ENCODE results near the gene IL17F. TPM values are rescaled to one million over a fixed set of nuclear protein-coding genes. Genes with fewer than 3 reads are reported as not detected.

IL17F gene
- total and polyA plus RNA-seq, 8 donors: not detected

- Histone ChIP-seq H3K4me1 (no peaks in the 10 kb centered on the region), H3K36me3 (no peaks in the 10 kb centered on the region), H3K27ac (no peak overlapping the region), H3K4me3 (no peak overlapping the region), H3K9me3 (no peaks in the 10 kb centered on the region), H3K27me3 (no peaks in the 10 kb centered on the region)
- TF ChIP-seq EP300 (IDR thresholded peaks at IDR 0.05) (no peak), POLR2A (IDR thresholded peaks at IDR 0.05) (no peak), CTCF (IDR thresholded peaks at IDR 0.05) (no peak), POLR2AphosphoS5 (IDR thresholded peaks at IDR 0.05) (no peak)
- no peak for DNase-seq
- intact Hi-C loops (cut with DNase I; ENCODE audit: low total_unique reads): no loop called here
- 48 to 66% (median 55%) methylated on average over 3 of the region's 3 CpGs for WGBS, 5 donors
Measured at GRCh38 chr6:52191824-52192223, 52.5 kb downstream of the IL17F start.

- 76 to 85% (median 84%) methylated on average over 3 of the region's 3 CpGs for WGBS, 5 donors
- intact Hi-C loops (cut with DNase I; ENCODE audit: low total_unique reads): no loop called here
- Histone ChIP-seq H3K27ac (no peak overlapping the region), H3K36me3 (no peaks in the 10 kb centered on the region), H3K4me3 (no peak overlapping the region), H3K27me3 (peaks cover 0 to under 1% (median 0%) of the 10 kb centered on the region in 3 donors), H3K4me1 (no peaks in the 10 kb centered on the region), H3K9me3 (no peaks in the 10 kb centered on the region)
- DNase-seq: no peak
- TF ChIP-seq CTCF (IDR thresholded peaks at IDR 0.05) (no peak), POLR2A (IDR thresholded peaks at IDR 0.05) (no peak), POLR2AphosphoS5 (IDR thresholded peaks at IDR 0.05) (no peak), EP300 (IDR thresholded peaks at IDR 0.05) (no peak)
Measured at GRCh38 chr6:52190409-52190808, 53.9 kb downstream of the IL17F start.

GRCh38 chr6:52189974-52190373, 54.3 kb downstream of the IL17F start:
- intact Hi-C loops (cut with DNase I; ENCODE audit: low total_unique reads): no loop called here
- TF ChIP-seq POLR2A (IDR thresholded peaks at IDR 0.05) (no peak), CTCF (IDR thresholded peaks at IDR 0.05) (no peak), POLR2AphosphoS5 (IDR thresholded peaks at IDR 0.05) (no peak), EP300 (IDR thresholded peaks at IDR 0.05) (no peak)
- Histone ChIP-seq H3K9me3 (no peaks in the 10 kb centered on the region), H3K4me3 (no peak overlapping the region), H3K27me3 (peaks cover 0 to 5% (median 0%) of the 10 kb centered on the region in 3 donors), H3K27ac (no peak overlapping the region), H3K36me3 (no peaks in the 10 kb centered on the region), H3K4me1 (no peaks in the 10 kb centered on the region)
- DNase-seq: no peak
- 73 to 89% (median 79%) methylated on average over 2 of the region's 2 CpGs for WGBS, 5 donors

- Histone ChIP-seq H3K9me3 (no peaks in the 10 kb centered on the region), H3K4me1 (no peaks in the 10 kb centered on the region), H3K36me3 (no peaks in the 10 kb centered on the region), H3K27me3 (peaks cover 0 to 11% (median 0%) of the 10 kb centered on the region in 3 donors), H3K4me3 (no peak overlapping the region), H3K27ac (no peak overlapping the region)
- WGBS, 5 donors: 79 to 98% (median 91%) methylated on average over 1 of the region's 1 CpG
- TF ChIP-seq EP300 (IDR thresholded peaks at IDR 0.05) (no peak), POLR2A (IDR thresholded peaks at IDR 0.05) (no peak), CTCF (IDR thresholded peaks at IDR 0.05) (no peak), POLR2AphosphoS5 (IDR thresholded peaks at IDR 0.05) (no peak)
- no peak for DNase-seq
- intact Hi-C loops (cut with DNase I; ENCODE audit: low total_unique reads): no loop called here
Measured at GRCh38 chr6:52187098-52187497, 57.2 kb downstream of the IL17F start.

Other genes with a start within 250 kb of the IL17F start
- 10 to 100 TPM in 1 of 5 donors, 1 to 10 TPM in 3, not detected in 1; 3.5 to 19.2 (median 5.8) TPM for gene PKHD1, start 156.9 kb downstream of the IL17F start, total RNA-seq
- gene PKHD1, start 156.9 kb downstream of the IL17F start, polyA plus RNA-seq: under 1 TPM in 2 of 3 donors, not detected in 1; 0.19 to 0.20 TPM
- gene IL17A, start 58.1 kb downstream of the IL17F start, total RNA-seq: not detected
- gene IL17A, start 58.1 kb downstream of the IL17F start, polyA plus RNA-seq: under 1 TPM in 1 of 3 donors, not detected in 2; 0.08 TPM
- gene MCM3, start 40.2 kb upstream of the IL17F start, total RNA-seq: 10 to 100 TPM; 29.0 to 50.0 (median 43.0) TPM
- 10 to 100 TPM; 22.8 to 25.6 (median 24.0) TPM for gene MCM3, start 40.2 kb upstream of the IL17F start, polyA plus RNA-seq
- 10 to 100 TPM; 14.6 to 46.1 (median 19.6) TPM for gene PAQR8, start 117.7 kb upstream of the IL17F start, total RNA-seq
- gene PAQR8, start 117.7 kb upstream of the IL17F start, polyA plus RNA-seq: 1 to 10 TPM; 4.0 to 5.2 (median 5.2) TPM
- gene EFHC1, start 175.8 kb upstream of the IL17F start, total RNA-seq: 10 to 100 TPM in 4 of 5 donors, 1 to 10 TPM in 1; 9.3 to 54.3 (median 50.4) TPM
- gene EFHC1, start 175.8 kb upstream of the IL17F start, polyA plus RNA-seq: 10 to 100 TPM in 1 of 3 donors, 1 to 10 TPM in 2; 7.2 to 28.1 (median 7.8) TPM

All from stomach (tissue), 9 donors.